ENCODE results near the gene SAMD9L.

Gene SAMD9L

GRCh38 chr7:93164766-93165165, 16.6 kb upstream of the SAMD9L start:
- H3K36me3 ChIP-seq, result no peaks in the 10 kb centered on the region
- H3K4me1 ChIP-seq, result no peaks in the 10 kb centered on the region

DNA sequence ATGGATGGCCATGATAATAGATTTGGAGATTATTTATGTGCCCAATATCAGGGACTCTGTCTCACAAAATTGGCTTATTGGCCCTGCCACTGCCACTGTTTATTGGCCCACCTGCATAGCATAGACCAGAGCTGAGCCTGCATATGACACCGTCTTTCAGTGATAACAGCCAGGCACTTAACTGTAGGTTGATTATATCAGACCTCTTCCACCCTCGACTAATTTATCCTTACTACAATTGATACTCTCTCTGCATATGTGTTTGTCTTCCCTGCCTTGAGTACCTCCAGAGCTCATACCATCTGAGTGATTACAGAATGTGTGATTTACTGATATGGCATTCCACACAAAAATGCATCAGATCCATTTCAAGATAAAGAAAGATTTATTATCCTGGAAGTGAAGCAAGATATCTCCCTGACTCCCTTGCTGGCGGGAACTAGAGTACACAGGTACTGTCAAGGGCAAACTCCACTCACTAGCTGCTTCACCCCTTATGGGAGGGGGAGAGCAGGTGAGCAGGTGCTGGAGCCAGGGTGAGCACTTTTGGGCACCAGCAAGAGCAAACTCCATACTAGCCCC, 13.1 kb upstream of the SAMD9L start:
- Histone ChIP-seq H3K27me3 (no peaks in the 10 kb centered on the region), H3K9me3 (no peaks in the 10 kb centered on the region), H3K36me3 (no peaks in the 10 kb centered on the region), H3K4me3 (ENCODE audit: low read depth, low read length) (no peak overlapping the region), H3K4me1 (no peaks in the 10 kb centered on the region)
- DNase-seq, result no peak
- no peak for TF ChIP-seq CTCF (IDR thresholded peaks at IDR 0.05; ENCODE audit: low read depth, low read length)

More at GRCh38 chr7:93164766-93165165, 16.6 kb upstream of the SAMD9L start:
- no peak for DNase-seq
- TF ChIP-seq CTCF (IDR thresholded peaks at IDR 0.05; ENCODE audit: low read depth, low read length), result no peak
- Histone ChIP-seq H3K27me3 (no peaks in the 10 kb centered on the region), H3K4me3 (ENCODE audit: low read depth, low read length) (no peak overlapping the region), H3K9me3 (no peaks in the 10 kb centered on the region)

- TF ChIP-seq CTCF (IDR thresholded peaks at IDR 0.05; ENCODE audit: low read depth, low read length), result no peak
- H3K9me3 ChIP-seq, result no peaks in the 10 kb centered on the region
- no peaks in the 10 kb centered on the region for H3K36me3 ChIP-seq
- no peak for DNase-seq
- H3K4me1 ChIP-seq, result no peaks in the 10 kb centered on the region
- H3K4me3 ChIP-seq (ENCODE audit: low read depth, low read length), result no peak overlapping the region
- peaks cover under 1% of the 10 kb centered on the region; the same call in 1 of the 2 replicates for H3K27me3 ChIP-seq
Observed at GRCh38 chr7:93160410-93160809, 12.2 kb upstream of the SAMD9L start.

DNA sequence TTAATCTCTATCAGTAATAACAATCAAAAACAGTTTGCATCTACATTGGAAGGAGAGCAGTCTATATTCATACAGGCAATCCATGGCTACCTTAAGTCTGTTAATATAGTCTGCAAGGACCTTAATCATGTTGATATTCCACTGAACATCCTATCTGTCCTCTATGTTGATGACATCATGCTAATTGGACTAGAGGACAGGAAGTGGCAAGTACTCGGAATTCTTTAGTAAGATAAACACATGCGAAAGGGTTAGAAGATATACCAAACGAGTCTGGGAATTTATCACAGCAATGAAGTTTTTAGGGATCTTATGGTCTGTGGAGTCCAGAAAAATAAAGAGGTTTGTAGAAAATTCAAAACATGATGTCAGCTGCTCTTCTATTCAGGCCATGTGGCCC, 11.3 kb upstream of the SAMD9L start:
- Histone ChIP-seq H3K36me3 (no peaks in the 10 kb centered on the region), H3K4me3 (ENCODE audit: low read depth, low read length) (no peak overlapping the region), H3K9me3 (no peaks in the 10 kb centered on the region), H3K4me1 (no peaks in the 10 kb centered on the region), H3K27me3 (peaks cover 6% of the 10 kb centered on the region; the same call in 1 of the 2 replicates)
- TF ChIP-seq CTCF (IDR thresholded peaks at IDR 0.05; ENCODE audit: low read depth, low read length), result no peak
- DNase-seq, result no peak

GRCh38 chr7:93156884-93157283, 8.7 kb upstream of the SAMD9L start:
- Histone ChIP-seq H3K4me3 (ENCODE audit: low read depth, low read length) (no peak overlapping the region), H3K36me3 (no peaks in the 10 kb centered on the region), H3K9me3 (no peaks in the 10 kb centered on the region), H3K27me3 (peaks cover 6% of the 10 kb centered on the region), H3K4me1 (no peaks in the 10 kb centered on the region)
- TF ChIP-seq CTCF (IDR thresholded peaks at IDR 0.05; ENCODE audit: low read depth, low read length), result no peak
- no peak for DNase-seq

DNA sequence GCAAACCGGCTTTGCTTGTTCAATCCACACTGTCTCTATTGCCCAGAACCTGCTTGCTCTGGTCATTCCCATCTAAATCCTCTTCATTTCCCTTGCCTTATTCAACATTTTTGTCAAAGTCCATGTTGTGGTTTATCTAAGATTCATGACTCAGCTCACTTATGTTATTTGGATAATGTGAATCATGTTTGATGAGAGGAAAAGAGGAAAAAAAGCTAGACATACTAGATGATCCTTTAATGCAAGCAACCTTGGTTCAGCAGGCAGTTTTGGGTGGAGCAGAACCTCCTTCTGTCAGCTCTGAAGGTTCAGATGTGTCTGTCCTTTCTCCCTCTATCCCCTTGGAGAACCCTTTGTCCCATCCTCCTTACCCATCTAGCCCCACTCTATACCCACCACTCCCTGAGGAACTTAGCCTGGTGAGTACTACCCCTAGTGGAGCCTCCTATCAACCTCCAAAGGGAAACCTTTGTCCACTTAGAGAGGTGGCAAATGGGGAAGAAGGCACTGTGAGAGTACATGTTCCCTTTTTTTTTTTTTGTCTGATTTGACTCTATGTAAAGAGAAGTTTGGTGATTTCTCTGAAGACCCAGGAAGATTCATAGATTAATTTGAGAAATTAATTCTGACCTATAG, 2.1 kb upstream of the SAMD9L start:
- no peak overlapping the region for H3K4me3 ChIP-seq (ENCODE audit: low read depth, low read length)
- H3K9me3 ChIP-seq, result no peaks in the 10 kb centered on the region
- no peak for DNase-seq
- H3K4me1 ChIP-seq, result no peaks in the 10 kb centered on the region
- no peak for TF ChIP-seq CTCF (IDR thresholded peaks at IDR 0.05; ENCODE audit: low read depth, low read length)
- H3K27me3 ChIP-seq, result peaks cover 19% of the 10 kb centered on the region
- H3K36me3 ChIP-seq, result no peaks in the 10 kb centered on the region
